Measurements from ENCODE around the gene ARAP2. TPM values are rescaled to one million over a fixed set of nuclear protein-coding genes. Genes with fewer than 3 reads are reported as not detected.

ARAP2 gene
- total and polyA plus RNA-seq, 11 donors: 0.38 to 17.0 (median 3.4) TPM

DNA sequence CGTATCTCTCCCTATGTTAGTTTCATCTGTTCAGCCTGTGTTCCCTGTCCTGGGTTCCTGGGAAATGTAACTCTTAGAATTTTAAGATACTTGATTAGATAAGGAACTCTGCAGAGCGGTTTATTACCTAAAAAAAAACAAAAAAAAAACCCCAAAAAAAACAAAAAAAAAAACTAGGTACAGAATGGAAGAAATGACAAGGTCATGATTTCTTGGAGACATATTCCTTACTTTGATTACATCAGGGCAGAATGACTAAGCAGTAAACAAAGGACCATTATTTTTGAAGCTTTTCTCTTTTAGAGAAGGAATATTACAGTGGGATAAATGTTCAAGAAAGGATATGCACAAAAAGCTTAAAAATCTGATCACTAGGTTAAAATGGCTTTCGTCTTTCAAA, 171.8 kb downstream of the ARAP2 start:
- no peak for TF ChIP-seq POLR2A (IDR thresholded peaks at IDR 0.05)
- TF ChIP-seq, protein P1, sequence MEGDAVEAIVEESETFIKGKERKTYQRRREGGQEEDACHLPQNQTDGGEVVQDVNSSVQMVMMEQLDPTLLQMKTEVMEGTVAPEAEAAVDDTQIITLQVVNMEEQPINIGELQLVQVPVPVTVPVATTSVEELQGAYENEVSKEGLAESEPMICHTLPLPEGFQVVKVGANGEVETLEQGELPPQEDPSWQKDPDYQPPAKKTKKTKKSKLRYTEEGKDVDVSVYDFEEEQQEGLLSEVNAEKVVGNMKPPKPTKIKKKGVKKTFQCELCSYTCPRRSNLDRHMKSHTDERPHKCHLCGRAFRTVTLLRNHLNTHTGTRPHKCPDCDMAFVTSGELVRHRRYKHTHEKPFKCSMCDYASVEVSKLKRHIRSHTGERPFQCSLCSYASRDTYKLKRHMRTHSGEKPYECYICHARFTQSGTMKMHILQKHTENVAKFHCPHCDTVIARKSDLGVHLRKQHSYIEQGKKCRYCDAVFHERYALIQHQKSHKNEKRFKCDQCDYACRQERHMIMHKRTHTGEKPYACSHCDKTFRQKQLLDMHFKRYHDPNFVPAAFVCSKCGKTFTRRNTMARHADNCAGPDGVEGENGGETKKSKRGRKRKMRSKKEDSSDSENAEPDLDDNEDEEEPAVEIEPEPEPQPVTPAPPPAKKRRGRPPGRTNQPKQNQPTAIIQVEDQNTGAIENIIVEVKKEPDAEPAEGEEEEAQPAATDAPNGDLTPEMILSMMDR (IDR thresholded peaks at IDR 0.05): no peak
- peaks cover 0 to 44% (median 0%) of the 10 kb centered on the region in 9 donors for H3K36me3 ChIP-seq
- H3K27ac ChIP-seq: no peak overlapping the region
- no peaks in the 10 kb centered on the region for H3K9me3 ChIP-seq
- intact Hi-C loops (cut with DNase I): no loop called here
- DNase-seq (no peak), ATAC-seq (no peak)
- H3K27me3 ChIP-seq: no peaks in the 10 kb centered on the region
- H3K4me3 ChIP-seq: no peak overlapping the region
- 57 to 74% (median 71%) methylated on average over 3 of the region's 3 CpGs for WGBS, 4 donors
- no peaks in the 10 kb centered on the region for H3K4me1 ChIP-seq

GRCh38 chr4:36067116-36067515, 177.2 kb downstream of the ARAP2 start:
- DNase-seq (no peak), ATAC-seq (no peak)
- Histone ChIP-seq H3K36me3 (peaks cover 0 to 32% (median 0%) of the 10 kb centered on the region in 9 donors), H3K9me3 (no peaks in the 10 kb centered on the region), H3K27ac (no peak overlapping the region), H3K27me3 (no peaks in the 10 kb centered on the region), H3K4me1 (no peaks in the 10 kb centered on the region), H3K4me3 (no peak overlapping the region)
- TF ChIP-seq, protein P1 (IDR thresholded peaks at IDR 0.05): no peak
- no peak for TF ChIP-seq POLR2A (IDR thresholded peaks at IDR 0.05)
- intact Hi-C loops (cut with DNase I): no loop called here
- 40 to 63% (median 59%) methylated on average over 2 of the region's 2 CpGs for WGBS, 4 donors

GRCh38 chr4:36065274-36065871, 178.9 kb downstream of the ARAP2 start:
- intact Hi-C loops (cut with DNase I): no loop called here

GRCh38 chr4:36064117-36064516, 180.2 kb downstream of the ARAP2 start:
- DNase-seq (no peak), ATAC-seq (no peak)
- H3K27ac ChIP-seq: no peak overlapping the region
- peaks cover 0 to 17% (median 0%) of the 10 kb centered on the region in 9 donors for H3K36me3 ChIP-seq
- TF ChIP-seq, protein P1 (IDR thresholded peaks at IDR 0.05): no peak
- TF ChIP-seq POLR2A (IDR thresholded peaks at IDR 0.05): no peak
- intact Hi-C loops (cut with DNase I): no loop called here
- H3K4me3 ChIP-seq: no peak overlapping the region
- H3K27me3 ChIP-seq: no peaks in the 10 kb centered on the region
- no peaks in the 10 kb centered on the region for H3K4me1 ChIP-seq
- no peaks in the 10 kb centered on the region for H3K9me3 ChIP-seq

More at GRCh38 chr4:36065274-36065871, 178.9 kb downstream of the ARAP2 start:
- TF ChIP-seq, protein P1 (IDR thresholded peaks at IDR 0.05): no peak
- TF ChIP-seq POLR2A (IDR thresholded peaks at IDR 0.05): no peak
- Histone ChIP-seq H3K4me3 (no peak overlapping the region), H3K27me3 (no peaks in the 10 kb centered on the region), H3K4me1 (no peaks in the 10 kb centered on the region), H3K27ac (no peak overlapping the region), H3K36me3 (peaks cover 0 to 27% (median 0%) of the 10 kb centered on the region in 9 donors), H3K9me3 (no peaks in the 10 kb centered on the region)
- ATAC-seq (no peak), DNase-seq (no peak)
- 67 to 84% (median 70%) methylated on average over 1 of the region's 1 CpG for WGBS, 4 donors
